Stomach (tissue), 9 donors: ENCODE data around the gene LARP1. TPM values are rescaled to one million over a fixed set of nuclear protein-coding genes. Genes with fewer than 3 reads are reported as not detected.
"Not testable (repeated sequence)": the region's sequence is repeated elsewhere in the genome, so short reads cannot be mapped to it uniquely, and the experiment has no call there.

ENCODE experiments used
- DNase-seq, 2 donors: peaks; one replicate each; pipeline versions ENCODE4 v3.0.0 to v3.0.0-alpha.2; 2013 to 2019
- H3K27ac ChIP-seq, 5 donors: fragments of 200-600 bp in 4 of 5; sonication (generic) in 4 of 5; one replicate each; pipeline ENCODE4 v1.5.1; 2013 to 2019; ENCODE audit warnings: mild to moderate bottlenecking in 1 of 5, moderate library complexity in 1 of 5
- H3K27me3 ChIP-seq, 3 donors: fragments of 200-600 bp; sonication (generic); one replicate each; pipeline ENCODE4 v1.5.1; 2017 to 2019; ENCODE audit warnings: mixed run types in 1 of 3
- H3K36me3 ChIP-seq, 4 donors: fragments of 200-600 bp; sonication (generic); 1 replicate in 3 of 4; 2 replicates in 1 of 4; pipeline ENCODE4 v1.5.1; 2016 to 2019
- H3K4me1 ChIP-seq, 4 donors: fragments of 200-600 bp; sonication (generic); one replicate each; pipeline ENCODE4 v1.5.1; 2016 to 2019
- H3K4me3 ChIP-seq, 4 donors: fragments of 200-600 bp; sonication (generic) in 3 of 4; one replicate each; pipeline ENCODE4 v1.5.1; 2016 to 2019; ENCODE audit warnings: mild to moderate bottlenecking in 1 of 4
- H3K9me3 ChIP-seq, 4 donors: fragments of 200-600 bp; sonication (generic); one replicate each; pipeline ENCODE4 v1.5.1; 2016 to 2019
- CTCF ChIP-seq, 7 experiments: fragments of 450-650 bp in 4 of 7; fragments of 200-600 bp in 3 of 7; sonication (generic) in 3 of 7; IDR thresholded peaks; one replicate each; pipeline ENCODE4 v1.5.1; 2016 to 2019; ENCODE audit warnings: antibody characterized with exemption in 7 of 7, control low read depth in 2 of 7, mild to moderate bottlenecking in 1 of 7
- EP300 ChIP-seq: sonication (generic); formaldehyde crosslinking; IDR thresholded peaks from one replicate; pipeline ENCODE4 v1.6.1; 2017; ENCODE audit warnings: antibody characterized with exemption
- POLR2A ChIP-seq, 4 donors: fragments of 450-650 bp; IDR thresholded peaks; one replicate each; pipeline ENCODE4 v1.6.1; 2016; ENCODE audit warnings: antibody characterized with exemption in 4 of 4, control low read depth in 2 of 4, mild to moderate bottlenecking in 1 of 4, moderate library complexity in 1 of 4
- POLR2AphosphoS5 ChIP-seq, 3 donors: sonication (generic); formaldehyde crosslinking; IDR thresholded peaks; one replicate each; pipeline ENCODE4 v1.6.1; 2016; ENCODE audit warnings: antibody characterized with exemption in 3 of 3
- WGBS, 5 donors: extraction: QIAGEN DNeasy Blood & Tissue Kit in 3 of 5; methylation state at CpG; one replicate each; pipeline versions ENCODE4 v1.1.5 to v1.1.7; 2013 to 2018; 5-methylcytosine and 5-hydroxymethylcytosine counted together
- intact Hi-C: fragments of 100-400 bp; cut with DNase I; formaldehyde crosslinking; loops from one replicate; pipeline ENCODE4 v1.15.1; 2023; ENCODE audit warnings: low total_unique reads
- polyA plus RNA-seq, 3 donors: library from polyadenylated mRNA; stranded (reverse); fragments of 200-250 nt; gene quantifications; one replicate each; pipeline ENCODE4 v1.2.3, GENCODE V29; 2013
- total RNA-seq, 5 donors: library from RNA; depleted of rRNA; stranded (reverse); fragments of >200 nt; gene quantifications; one replicate each; pipeline versions ENCODE4 v1.1.0 to v1.2.3, GENCODE V29; 2014 to 2016
- donor health status: healthy with polysubstance abuse.
- donor health status: Bipolar disorder and iron deficiency.
- donor health status: healthy.

LARP1 gene
- total and polyA plus RNA-seq, 8 donors: 15.0 to 211 (median 83.7) TPM

- 78 to 87% (median 83%) methylated on average over 6 of the region's 6 CpGs for WGBS, 5 donors
- TF ChIP-seq POLR2A (IDR thresholded peaks at IDR 0.05) (no peak), POLR2AphosphoS5 (IDR thresholded peaks at IDR 0.05) (no peak), EP300 (no peak), CTCF (IDR thresholded peaks at IDR 0.05) (no peak)
- no peak overlapping the region for H3K4me3 ChIP-seq
- H3K27me3 ChIP-seq: no peaks in the 10 kb centered on the region
- intact Hi-C loops: no loop called here
- H3K4me1 ChIP-seq: peaks cover 0 to 7% (median 0%) of the 10 kb centered on the region in 4 donors
- H3K27ac ChIP-seq: peak overlapping the region in 1 of 5 donors; percentile 14
- H3K9me3 ChIP-seq: no peaks in the 10 kb centered on the region
- H3K36me3 ChIP-seq: peaks cover 59 to 100% (median 96%) of the 10 kb centered on the region in 4 donors
- no peak for DNase-seq
Measured at GRCh38 chr5:154817815-154818214, 62.6 kb downstream of the LARP1 start.

DNA sequence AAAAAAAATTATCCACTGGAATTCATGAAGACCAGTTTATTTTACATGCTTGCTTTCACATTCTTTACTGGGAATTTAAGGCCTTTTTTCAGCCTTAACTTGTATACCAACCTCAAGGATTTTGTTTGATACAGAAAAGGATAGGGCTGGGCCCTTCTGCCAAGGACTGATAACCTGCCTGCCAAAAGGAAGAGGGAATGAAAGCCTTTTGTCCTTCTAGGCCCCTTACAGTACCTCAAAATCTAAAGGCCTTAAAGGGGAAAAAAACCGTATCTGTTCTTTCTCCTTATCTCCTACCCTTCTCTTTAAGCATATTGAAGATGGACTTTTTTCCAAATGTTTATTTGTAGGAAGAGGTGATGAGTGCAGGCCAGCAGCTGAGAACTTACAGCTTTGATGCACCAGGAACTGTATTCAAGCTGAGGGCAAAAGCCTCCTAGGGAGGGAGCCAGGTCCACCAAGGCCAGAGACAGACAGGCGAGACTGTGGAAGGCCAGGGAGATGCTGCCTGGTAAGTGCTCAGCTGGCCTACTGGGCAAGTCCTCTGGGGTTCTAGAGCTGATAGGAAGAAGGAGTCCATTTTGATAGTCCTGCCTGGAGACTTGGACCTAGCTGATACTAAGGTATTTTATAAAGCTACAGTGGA is 63.4 kb downstream of the LARP1 start:
- H3K4me3 ChIP-seq: no peak overlapping the region
- peak overlapping the region in 2 of 5 donors; percentile 16 to 19 for H3K27ac ChIP-seq
- no peaks in the 10 kb centered on the region for H3K27me3 ChIP-seq
- no peaks in the 10 kb centered on the region for H3K9me3 ChIP-seq
- H3K36me3 ChIP-seq: peaks cover 54 to 100% (median 96%) of the 10 kb centered on the region in 4 donors
- H3K4me1 ChIP-seq: peaks cover 0 to 7% (median 0%) of the 10 kb centered on the region in 4 donors
- intact Hi-C loops: no loop called here
- DNase-seq: no peak
- no peak for TF ChIP-seq POLR2AphosphoS5 (IDR thresholded peaks at IDR 0.05)
- no peak for TF ChIP-seq CTCF (IDR thresholded peaks at IDR 0.05)
- no peak for TF ChIP-seq POLR2A (IDR thresholded peaks at IDR 0.05)
- TF ChIP-seq EP300: no peak
- WGBS, 5 donors: 58 to 73% (median 67%) methylated on average over 2 of the region's 2 CpGs

GRCh38 chr5:154819546-154819945 is 64.4 kb downstream of the LARP1 start:
- Histone ChIP-seq H3K36me3 (peaks cover 46 to 100% (median 96%) of the 10 kb centered on the region in 4 donors), H3K4me3 (no peak overlapping the region), H3K27ac (peak overlapping the region in 2 of 5 donors; percentile 16 to 19), H3K4me1 (peaks cover 0 to 7% (median 0%) of the 10 kb centered on the region in 4 donors), H3K9me3 (no peaks in the 10 kb centered on the region), H3K27me3 (no peaks in the 10 kb centered on the region)
- TF ChIP-seq CTCF (IDR thresholded peaks at IDR 0.05): no peak
- TF ChIP-seq EP300: no peak
- no peak for TF ChIP-seq POLR2AphosphoS5 (IDR thresholded peaks at IDR 0.05)
- TF ChIP-seq POLR2A (IDR thresholded peaks at IDR 0.05): no peak
- WGBS, 5 donors: 58 to 78% (median 73%) methylated on average over 7 of the region's 7 CpGs
- no peak for DNase-seq
- intact Hi-C loops: no loop called here

- intact Hi-C loops: no loop called here
- Histone ChIP-seq H3K9me3 (no peaks in the 10 kb centered on the region), H3K4me1 (peaks cover 0 to 7% (median 0%) of the 10 kb centered on the region in 4 donors), H3K27me3 (no peaks in the 10 kb centered on the region), H3K27ac (no peak overlapping the region), H3K36me3 (peaks cover 37 to 98% (median 94%) of the 10 kb centered on the region in 4 donors), H3K4me3 (no peak overlapping the region)
- TF ChIP-seq POLR2AphosphoS5 (IDR thresholded peaks at IDR 0.05): no peak
- no peak for TF ChIP-seq POLR2A (IDR thresholded peaks at IDR 0.05)
- no peak for TF ChIP-seq CTCF (IDR thresholded peaks at IDR 0.05)
- no peak for TF ChIP-seq EP300
- no peak for DNase-seq
- 85 to 96% (median 94%) methylated on average over 4 to 5 of the region's 5 CpGs for WGBS, 5 donors
Measured at GRCh38 chr5:154820383-154820782, 65.2 kb downstream of the LARP1 start.

DNA sequence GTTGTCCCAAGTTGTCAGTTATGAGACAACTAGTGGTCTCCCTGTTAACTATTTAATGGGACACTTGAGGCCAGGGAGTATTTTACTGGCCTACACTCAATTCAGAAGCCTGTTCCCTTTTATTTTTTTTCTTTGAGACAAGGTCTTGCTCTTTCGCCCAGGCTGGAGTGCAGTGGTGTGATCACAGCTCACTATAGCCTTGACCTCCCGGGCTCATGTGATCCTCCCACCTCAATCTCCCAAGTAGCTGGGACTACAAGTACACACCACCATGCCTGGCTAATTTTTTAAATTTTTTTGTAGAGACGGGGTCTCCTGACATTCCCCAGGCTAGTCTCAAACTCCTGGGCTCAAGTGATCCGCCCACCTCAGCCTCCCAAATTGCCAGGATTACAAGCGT is 67.7 kb downstream of the LARP1 start:
- H3K4me1 ChIP-seq, H3K4me3 ChIP-seq, H3K27me3 ChIP-seq, DNase-seq, H3K27ac ChIP-seq, H3K9me3 ChIP-seq, intact Hi-C loops: not testable (repeated sequence)
- H3K36me3 ChIP-seq: peaks cover 24 to 89% (median 86%) of the 10 kb centered on the region in 4 donors
- 86 to 94% (median 93%) methylated on average over 5 of the region's 5 CpGs for WGBS, 5 donors
